NCI-H2081 (cell line): ENCODE measurements around the gene KRT36.

Experiments
- DNase-seq, 2 experiments: peaks; one replicate each; lab custom pipeline; 2025; lab: John Stamatoyannopoulos, UW

Gene KRT36

GRCh38 chr17:41439375-41439774 lies 50.3 kb downstream of the KRT36 start:
- DNase-seq, result no peak

GRCh38 chr17:41437769-41438168 lies 51.9 kb downstream of the KRT36 start:
- no peak for DNase-seq

GRCh38 chr17:41437254-41437653 lies 52.5 kb downstream of the KRT36 start:
- no peak for DNase-seq
